Panc1 (cell line): ENCODE results near the gene YOD1. TPM values are rescaled to one million over a fixed set of nuclear protein-coding genes. Genes with fewer than 3 reads are reported as not detected.

ENCODE experiments used
- ATAC-seq: fragments of 200-7000 bp; cut with Tn5 transposase; 2 replicates; pipeline ENCODE4 v1.9.1; 2020; ENCODE audit warnings: mild to moderate bottlenecking, moderate library complexity
- BruUV-seq: library from RNA; stranded (reverse); fragments of 400-500 nt; replicated peaks from 2 replicates; lab custom pipeline; 2021; lab: Mats Ljungman, UMichigan
- CTCF ChIA-PET: fragments of 300-600 bp; sonication (Branson Sonifier 250); formaldehyde crosslinking; loops from one replicate; lab custom pipeline; 2022; ENCODE audit warnings: antibody characterized with exemption; lab: Charles Lee
- POLR2A ChIA-PET: fragments of 300-600 bp; sonication (Branson Sonifier 250); formaldehyde crosslinking; loops from one replicate; lab custom pipeline; 2022; ENCODE audit warnings: antibody characterized with exemption; lab: Charles Lee
- DNase-seq: peaks from one replicate; pipeline ENCODE4 v3.0.0-alpha.2; 2010; ENCODE audit warnings: low read depth, low spot score
- H3K27ac ChIP-seq: 2 replicates; pipeline ENCODE4 v1.5.1; 2011; ENCODE audit warnings: mild to moderate bottlenecking, low read length, inconsistent platforms
- H3K27me3 ChIP-seq: fragments of 200-500 bp; sonication (Bioruptor generic); 2 replicates; pipeline ENCODE4 v1.6.0; 2014; ENCODE audit warnings: low read length, inconsistent platforms; ENCODE audit not compliant: control insufficient read depth, insufficient read depth
- H3K36me3 ChIP-seq: fragments of 200-500 bp; sonication (Bioruptor generic); 2 replicates; pipeline ENCODE4 v1.5.1; 2014; ENCODE audit warnings: inconsistent platforms, mild to moderate bottlenecking, low read length, moderate library complexity; ENCODE audit not compliant: control insufficient read depth, insufficient read depth
- H3K4me1 ChIP-seq: 2 replicates; pipeline ENCODE4 v1.5.1; 2011; ENCODE audit warnings: inconsistent platforms, mild to moderate bottlenecking, low read length, moderate library complexity; ENCODE audit not compliant: control insufficient read depth, insufficient read depth
- H3K4me3 ChIP-seq, 2 experiments: 2 replicates each; pipeline ENCODE4 v1.5.1; 2011 to 2012; ENCODE audit warnings: low read depth in 2 of 2, low read length in 2 of 2, mild to moderate bottlenecking in 2 of 2, inconsistent platforms in 1 of 2, moderate library complexity in 1 of 2
- H3K9me3 ChIP-seq: fragments of 200-500 bp; sonication (Bioruptor generic); 2 replicates; pipeline ENCODE4 v1.5.1; 2014; ENCODE audit warnings: low read depth, mild to moderate bottlenecking, inconsistent platforms, low read length, moderate library complexity; ENCODE audit not compliant: control insufficient read depth, insufficient read depth
- POLR2AphosphoS5 ChIP-seq: IDR thresholded peaks from 2 replicates; pipeline ENCODE4 v1.6.1; 2012; ENCODE audit warnings: mild to moderate bottlenecking, low read depth, low read length, moderate library complexity
- SIN3A ChIP-seq: IDR thresholded peaks from 2 replicates; pipeline ENCODE4 v1.6.1; 2012; ENCODE audit warnings: low read depth, mild to moderate bottlenecking, low read length, moderate library complexity, borderline replicate concordance; ENCODE audit not compliant: insufficient read depth
- TCF7L2 ChIP-seq: IDR thresholded peaks from 2 replicates; pipeline ENCODE4 v1.6.1; 2011; ENCODE audit warnings: mild to moderate bottlenecking, low read depth, low read length, inconsistent platforms
- in situ Hi-C: cut with HindIII; loops from 2 replicates; pipeline ENCODE4 v1.10.0; 2016; ENCODE audit warnings: low sequenced_read_pairs, low pct_unique_long_range_greater_than_20kb
- intact Hi-C: fragments of 100-400 bp; cut with micrococcal nuclease; formaldehyde crosslinking; loops from one replicate; pipeline ENCODE4 v1.10.0; 2022; ENCODE audit not compliant: unreplicated experiment
- total RNA-seq: library from RNA; stranded (reverse); gene quantifications from one replicate; pipeline ENCODE4 v1.2.1, GENCODE V29; 2021; ENCODE audit not compliant: unreplicated experiment
- TF ChIP-seq, protein P1 (sequence below), 2 experiments: IDR thresholded peaks; 2 replicates each; pipeline ENCODE4 v1.6.1; 2011 to 2012; ENCODE audit warnings: low read depth in 2 of 2, control low read depth in 1 of 2, low read length in 1 of 2, mild to moderate bottlenecking in 1 of 2, moderate library complexity in 1 of 2; ENCODE audit not compliant: insufficient read depth in 1 of 2
- TF ChIP-seq, protein P2 (sequence below): fragments of 450-650 bp; IDR thresholded peaks from 2 replicates; pipeline ENCODE4 v1.5.1; 2017; ENCODE audit warnings: mild to moderate bottlenecking

Gene YOD1
- total RNA-seq, 1 experiment from 2014 or later = 7.1 TPM

DNA sequence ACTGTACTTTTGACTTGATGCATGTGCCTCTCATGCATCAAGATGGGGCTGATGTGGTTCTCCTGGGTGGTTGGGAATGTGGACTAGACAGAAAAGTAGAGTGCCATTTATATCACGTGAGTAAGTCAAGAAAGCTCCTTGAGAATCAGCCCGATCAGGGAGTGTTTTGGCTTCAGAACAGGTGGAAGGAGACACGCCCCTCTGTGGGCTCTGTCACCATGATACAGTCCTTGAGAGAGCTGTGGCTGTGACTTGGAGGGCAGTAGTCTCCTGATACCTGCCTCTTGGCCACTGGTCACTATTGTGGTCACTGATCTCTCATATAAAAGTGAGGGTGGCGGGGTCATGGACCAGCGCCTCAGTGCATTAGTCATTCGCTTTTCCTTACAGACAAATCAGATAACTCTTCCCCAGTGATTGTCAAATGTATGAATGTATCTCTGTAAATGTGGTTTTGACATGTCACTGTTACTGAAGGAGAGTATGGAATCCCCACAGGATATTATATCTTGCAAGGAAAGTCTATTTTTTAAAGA lies 28.8 kb upstream of the YOD1 start:
- no peak for TF ChIP-seq SIN3A
- TF ChIP-seq POLR2AphosphoS5 = no peak
- TF ChIP-seq, protein P1, sequence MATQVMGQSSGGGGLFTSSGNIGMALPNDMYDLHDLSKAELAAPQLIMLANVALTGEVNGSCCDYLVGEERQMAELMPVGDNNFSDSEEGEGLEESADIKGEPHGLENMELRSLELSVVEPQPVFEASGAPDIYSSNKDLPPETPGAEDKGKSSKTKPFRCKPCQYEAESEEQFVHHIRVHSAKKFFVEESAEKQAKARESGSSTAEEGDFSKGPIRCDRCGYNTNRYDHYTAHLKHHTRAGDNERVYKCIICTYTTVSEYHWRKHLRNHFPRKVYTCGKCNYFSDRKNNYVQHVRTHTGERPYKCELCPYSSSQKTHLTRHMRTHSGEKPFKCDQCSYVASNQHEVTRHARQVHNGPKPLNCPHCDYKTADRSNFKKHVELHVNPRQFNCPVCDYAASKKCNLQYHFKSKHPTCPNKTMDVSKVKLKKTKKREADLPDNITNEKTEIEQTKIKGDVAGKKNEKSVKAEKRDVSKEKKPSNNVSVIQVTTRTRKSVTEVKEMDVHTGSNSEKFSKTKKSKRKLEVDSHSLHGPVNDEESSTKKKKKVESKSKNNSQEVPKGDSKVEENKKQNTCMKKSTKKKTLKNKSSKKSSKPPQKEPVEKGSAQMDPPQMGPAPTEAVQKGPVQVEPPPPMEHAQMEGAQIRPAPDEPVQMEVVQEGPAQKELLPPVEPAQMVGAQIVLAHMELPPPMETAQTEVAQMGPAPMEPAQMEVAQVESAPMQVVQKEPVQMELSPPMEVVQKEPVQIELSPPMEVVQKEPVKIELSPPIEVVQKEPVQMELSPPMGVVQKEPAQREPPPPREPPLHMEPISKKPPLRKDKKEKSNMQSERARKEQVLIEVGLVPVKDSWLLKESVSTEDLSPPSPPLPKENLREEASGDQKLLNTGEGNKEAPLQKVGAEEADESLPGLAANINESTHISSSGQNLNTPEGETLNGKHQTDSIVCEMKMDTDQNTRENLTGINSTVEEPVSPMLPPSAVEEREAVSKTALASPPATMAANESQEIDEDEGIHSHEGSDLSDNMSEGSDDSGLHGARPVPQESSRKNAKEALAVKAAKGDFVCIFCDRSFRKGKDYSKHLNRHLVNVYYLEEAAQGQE (IDR thresholded peaks at IDR 0.05; ENCODE audit: insufficient read depth in 1 of 2, low read depth in 2 of 2, low read length in 1 of 2) = no peak
- no peak for TF ChIP-seq TCF7L2
- TF ChIP-seq, protein P2, sequence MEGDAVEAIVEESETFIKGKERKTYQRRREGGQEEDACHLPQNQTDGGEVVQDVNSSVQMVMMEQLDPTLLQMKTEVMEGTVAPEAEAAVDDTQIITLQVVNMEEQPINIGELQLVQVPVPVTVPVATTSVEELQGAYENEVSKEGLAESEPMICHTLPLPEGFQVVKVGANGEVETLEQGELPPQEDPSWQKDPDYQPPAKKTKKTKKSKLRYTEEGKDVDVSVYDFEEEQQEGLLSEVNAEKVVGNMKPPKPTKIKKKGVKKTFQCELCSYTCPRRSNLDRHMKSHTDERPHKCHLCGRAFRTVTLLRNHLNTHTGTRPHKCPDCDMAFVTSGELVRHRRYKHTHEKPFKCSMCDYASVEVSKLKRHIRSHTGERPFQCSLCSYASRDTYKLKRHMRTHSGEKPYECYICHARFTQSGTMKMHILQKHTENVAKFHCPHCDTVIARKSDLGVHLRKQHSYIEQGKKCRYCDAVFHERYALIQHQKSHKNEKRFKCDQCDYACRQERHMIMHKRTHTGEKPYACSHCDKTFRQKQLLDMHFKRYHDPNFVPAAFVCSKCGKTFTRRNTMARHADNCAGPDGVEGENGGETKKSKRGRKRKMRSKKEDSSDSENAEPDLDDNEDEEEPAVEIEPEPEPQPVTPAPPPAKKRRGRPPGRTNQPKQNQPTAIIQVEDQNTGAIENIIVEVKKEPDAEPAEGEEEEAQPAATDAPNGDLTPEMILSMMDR = no peak
- ChIA-PET CTCF (no interaction called here), POLR2A (no interaction called here)
- ATAC-seq (no peak), DNase-seq (no peak)
- Histone ChIP-seq H3K36me3 (peaks cover 2% of the 10 kb centered on the region; the same call in 1 of the 2 replicates), H3K27ac (no peak overlapping the region), H3K9me3 (no peaks in the 10 kb centered on the region), H3K27me3 (no peaks in the 10 kb centered on the region), H3K4me1 (0 out of 2 replicates have a peak, but pooled peaks cover 2% of the 10 kb centered on the region), H3K4me3 (no peak overlapping the region)
- in situ Hi-C loops (no loop called here), intact Hi-C loops (no loop called here)
- no TSS peak for BruUV-seq

DNA sequence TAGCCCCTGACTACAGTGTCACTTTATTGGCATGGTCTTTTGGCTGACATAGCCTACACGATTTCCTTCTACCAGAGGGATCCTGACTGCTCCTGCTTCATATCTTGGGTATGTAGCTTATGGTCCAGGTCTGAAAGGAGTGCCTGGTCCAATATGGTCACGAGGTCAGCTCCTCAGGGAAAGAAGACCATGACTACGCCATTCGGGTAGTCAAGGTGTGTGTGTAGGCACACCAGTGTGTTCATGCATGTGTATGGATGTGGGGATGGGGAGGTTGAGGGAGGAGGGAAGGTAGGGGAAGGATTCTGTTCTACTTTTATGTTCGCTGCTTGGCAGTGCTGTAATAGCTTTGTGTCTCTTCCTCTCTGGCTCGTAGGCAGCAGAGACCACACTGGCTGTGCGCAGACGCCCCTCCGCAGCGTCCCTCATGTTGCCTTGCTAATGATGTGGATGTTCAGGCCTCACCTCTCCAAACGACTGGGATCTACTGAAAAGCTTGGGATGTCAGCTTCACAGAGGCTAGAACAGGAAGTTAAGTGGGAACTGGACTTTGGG lies 27.6 kb upstream of the YOD1 start:
- ChIA-PET POLR2A (no interaction called here), CTCF (no interaction called here)
- intact Hi-C loops (no loop called here), in situ Hi-C loops (no loop called here)
- DNase-seq (no peak), ATAC-seq (no peak)
- no TSS peak for BruUV-seq
- Histone ChIP-seq H3K36me3 (peaks cover 2% of the 10 kb centered on the region), H3K4me1 (no peaks in the 10 kb centered on the region), H3K27ac (no peak overlapping the region), H3K4me3 (no peak overlapping the region), H3K9me3 (no peaks in the 10 kb centered on the region), H3K27me3 (no peaks in the 10 kb centered on the region)
- TF ChIP-seq, protein P2 = no peak
- TF ChIP-seq TCF7L2 (no peak), SIN3A (no peak), POLR2AphosphoS5 (no peak)
- TF ChIP-seq, protein P1 (IDR thresholded peaks at IDR 0.05; ENCODE audit: insufficient read depth in 1 of 2, low read depth in 2 of 2, low read length in 1 of 2) = no peak
